HFFc6 (cell line): Measurements from ENCODE around the gene CSF2RB. TPM values are rescaled to one million over a fixed set of nuclear protein-coding genes. Genes with fewer than 3 reads are reported as not detected.

ENCODE experiments used
- DNase-seq: peaks from one replicate; pipeline ENCODE4 v3.0.0-alpha.2; 2018
- H3K27ac Mint-ChIP-seq: 2 replicates; pipeline ENCODE4 v1.8.0; 2020; ENCODE audit warnings: mild to moderate bottlenecking, mixed read lengths
- H3K27me3 Mint-ChIP-seq: 2 replicates; pipeline ENCODE4 v1.8.0; 2021; ENCODE audit warnings: mild to moderate bottlenecking, moderate library complexity, mixed read lengths; ENCODE audit not compliant: insufficient read depth
- H3K36me3 Mint-ChIP-seq: 2 replicates; pipeline ENCODE4 v1.8.0; 2021; ENCODE audit warnings: low read depth, mixed read lengths
- H3K4me1 Mint-ChIP-seq: 2 replicates; pipeline ENCODE4 v1.8.0; 2020; ENCODE audit warnings: low read depth, mixed read lengths
- H3K4me3 Mint-ChIP-seq: 2 replicates; pipeline ENCODE4 v1.8.0; 2020; ENCODE audit warnings: mild to moderate bottlenecking, moderate library complexity, mixed read lengths
- H3K9me3 Mint-ChIP-seq: 2 replicates; pipeline ENCODE4 v1.8.0; 2020; ENCODE audit warnings: mild to moderate bottlenecking, mixed read lengths
- total RNA-seq, 6 experiments: library from RNA; stranded (reverse); fragmentation: NEBNext Ultra II Directional; extraction: Animal tissue kit (Norgen Biotek cat#: 25700); gene quantifications; 2 replicates in 1 of 6; 3 replicates in 5 of 6; pipeline ENCODE4 v1.2.3, GENCODE V29; 2021
- TF ChIP-seq, protein P1 (sequence below): fragments of 200-600 bp; sonication (generic); IDR thresholded peaks from 2 replicates; pipeline ENCODE4 v1.5.0; 2021; ENCODE audit warnings: antibody characterized with exemption, mild to moderate bottlenecking

CSF2RB gene
- total RNA-seq, 6 experiments from 2014 or later: 0.76 to 3.2 (median 2.4) TPM

DNA sequence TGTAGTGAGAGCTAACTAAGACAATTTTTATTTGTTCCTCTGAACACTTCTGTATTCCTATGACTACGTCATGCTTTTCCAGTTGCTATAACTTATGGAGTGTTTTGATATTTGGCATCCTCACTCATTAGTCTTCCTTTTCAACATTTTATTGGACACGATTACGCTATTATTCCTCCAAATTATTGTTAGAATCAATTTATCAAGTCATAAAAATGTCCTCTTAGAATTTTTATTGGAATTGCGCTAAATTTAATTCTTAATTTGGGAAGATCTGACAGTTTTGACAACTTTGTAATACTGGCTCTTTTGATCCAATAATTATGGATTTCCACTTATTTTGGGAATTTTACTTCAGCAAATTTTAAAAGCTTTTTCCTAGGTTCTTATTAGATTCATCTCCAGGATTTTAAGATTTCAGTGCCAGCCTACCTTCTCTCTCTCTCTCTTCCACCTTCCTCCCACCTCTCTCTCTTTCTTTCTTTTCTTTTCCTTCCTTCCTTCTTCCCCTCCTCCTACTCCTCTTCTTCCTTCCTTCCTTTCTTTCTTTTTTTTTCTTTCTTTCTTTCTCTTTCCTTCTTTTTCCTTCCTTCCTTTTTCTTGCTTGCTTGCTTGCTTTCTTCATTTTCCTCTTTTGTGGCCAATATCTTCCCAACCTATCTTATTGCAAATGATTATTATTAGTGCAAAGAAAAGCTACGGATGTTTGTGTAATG, 55.0 kb downstream of the CSF2RB start:
- H3K4me1 Mint-ChIP-seq: peaks cover 6% of the 10 kb centered on the region; the same call in 1 of the 2 replicates
- no peaks in the 10 kb centered on the region for H3K9me3 Mint-ChIP-seq
- no peak overlapping the region for H3K4me3 Mint-ChIP-seq
- no peaks in the 10 kb centered on the region for H3K36me3 Mint-ChIP-seq
- TF ChIP-seq, protein P1, sequence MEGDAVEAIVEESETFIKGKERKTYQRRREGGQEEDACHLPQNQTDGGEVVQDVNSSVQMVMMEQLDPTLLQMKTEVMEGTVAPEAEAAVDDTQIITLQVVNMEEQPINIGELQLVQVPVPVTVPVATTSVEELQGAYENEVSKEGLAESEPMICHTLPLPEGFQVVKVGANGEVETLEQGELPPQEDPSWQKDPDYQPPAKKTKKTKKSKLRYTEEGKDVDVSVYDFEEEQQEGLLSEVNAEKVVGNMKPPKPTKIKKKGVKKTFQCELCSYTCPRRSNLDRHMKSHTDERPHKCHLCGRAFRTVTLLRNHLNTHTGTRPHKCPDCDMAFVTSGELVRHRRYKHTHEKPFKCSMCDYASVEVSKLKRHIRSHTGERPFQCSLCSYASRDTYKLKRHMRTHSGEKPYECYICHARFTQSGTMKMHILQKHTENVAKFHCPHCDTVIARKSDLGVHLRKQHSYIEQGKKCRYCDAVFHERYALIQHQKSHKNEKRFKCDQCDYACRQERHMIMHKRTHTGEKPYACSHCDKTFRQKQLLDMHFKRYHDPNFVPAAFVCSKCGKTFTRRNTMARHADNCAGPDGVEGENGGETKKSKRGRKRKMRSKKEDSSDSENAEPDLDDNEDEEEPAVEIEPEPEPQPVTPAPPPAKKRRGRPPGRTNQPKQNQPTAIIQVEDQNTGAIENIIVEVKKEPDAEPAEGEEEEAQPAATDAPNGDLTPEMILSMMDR: no peak
- H3K27me3 Mint-ChIP-seq: peaks cover 38% of the 10 kb centered on the region
- DNase-seq: no peak
- H3K27ac Mint-ChIP-seq: no peak overlapping the region

DNA sequence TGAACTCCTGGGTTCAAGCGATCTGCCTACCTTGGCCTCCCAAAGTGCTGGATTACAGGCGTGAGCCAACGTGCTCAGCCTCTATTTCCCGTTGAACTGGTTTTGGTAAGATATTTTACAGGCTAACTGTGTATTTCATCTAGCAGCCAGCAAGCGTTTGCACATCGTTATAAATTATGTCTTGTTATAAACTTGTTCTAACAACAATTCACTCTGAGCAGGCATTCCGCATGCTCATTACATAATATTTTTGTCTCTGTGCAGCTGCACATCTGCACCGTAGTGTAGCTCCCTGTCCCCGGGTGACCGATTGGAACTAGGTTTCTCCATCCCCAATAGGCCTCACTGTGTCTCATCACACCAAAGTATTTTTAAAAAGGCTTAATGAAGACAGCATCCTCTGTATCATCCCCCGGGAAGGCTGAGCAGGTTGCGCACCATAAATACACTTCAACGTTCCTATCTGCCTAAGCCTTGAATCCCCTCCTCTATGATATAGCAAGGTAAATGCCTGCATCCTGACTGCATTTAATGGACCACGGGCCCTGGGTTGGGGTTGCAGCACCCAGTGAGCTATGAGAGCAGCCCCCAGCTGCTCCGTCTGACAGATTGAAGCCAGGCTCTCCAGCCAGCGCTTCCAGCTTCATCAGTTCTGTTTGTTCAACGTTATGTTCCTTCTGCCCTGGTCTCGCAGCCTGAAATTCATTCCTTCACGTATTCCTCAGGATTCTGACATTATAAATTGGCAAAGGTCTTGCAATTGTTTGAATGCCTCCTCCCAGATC, 58.1 kb downstream of the CSF2RB start:
- TF ChIP-seq, protein P1: no peak
- Mint-ChIP-seq H3K27me3 (peaks cover 35% of the 10 kb centered on the region), H3K27ac (no peak overlapping the region), H3K9me3 (no peaks in the 10 kb centered on the region), H3K4me3 (no peak overlapping the region), H3K36me3 (no peaks in the 10 kb centered on the region), H3K4me1 (peaks cover 6% of the 10 kb centered on the region; the same call in 1 of the 2 replicates)
- no peak for DNase-seq

DNA sequence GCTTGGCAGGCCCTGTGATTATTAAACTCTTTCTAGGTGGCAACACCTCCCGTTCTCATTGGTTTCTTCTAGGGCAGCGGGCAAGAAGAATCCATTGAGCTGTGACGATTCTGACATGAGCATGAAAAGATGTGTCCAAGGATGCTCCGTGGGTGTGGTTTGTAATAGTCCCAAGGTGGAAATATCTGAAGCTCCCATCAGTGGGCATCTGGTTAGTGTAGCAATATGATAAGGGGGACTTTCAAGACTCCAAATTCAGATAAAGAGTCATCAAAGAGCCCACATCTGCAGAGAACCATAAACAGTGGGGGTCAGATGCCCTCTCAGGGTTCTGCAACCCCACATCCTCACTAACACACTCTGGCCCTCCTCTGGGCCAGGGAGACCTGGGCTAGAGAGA, 63.2 kb downstream of the CSF2RB start:
- DNase-seq: no peak
- no peak overlapping the region for H3K27ac Mint-ChIP-seq
- peaks cover 36% of the 10 kb centered on the region for H3K27me3 Mint-ChIP-seq
- TF ChIP-seq, protein P1: no peak
- H3K4me1 Mint-ChIP-seq: peaks cover 13% of the 10 kb centered on the region
- no peaks in the 10 kb centered on the region for H3K36me3 Mint-ChIP-seq
- no peak overlapping the region for H3K4me3 Mint-ChIP-seq
- H3K9me3 Mint-ChIP-seq: no peaks in the 10 kb centered on the region

DNA sequence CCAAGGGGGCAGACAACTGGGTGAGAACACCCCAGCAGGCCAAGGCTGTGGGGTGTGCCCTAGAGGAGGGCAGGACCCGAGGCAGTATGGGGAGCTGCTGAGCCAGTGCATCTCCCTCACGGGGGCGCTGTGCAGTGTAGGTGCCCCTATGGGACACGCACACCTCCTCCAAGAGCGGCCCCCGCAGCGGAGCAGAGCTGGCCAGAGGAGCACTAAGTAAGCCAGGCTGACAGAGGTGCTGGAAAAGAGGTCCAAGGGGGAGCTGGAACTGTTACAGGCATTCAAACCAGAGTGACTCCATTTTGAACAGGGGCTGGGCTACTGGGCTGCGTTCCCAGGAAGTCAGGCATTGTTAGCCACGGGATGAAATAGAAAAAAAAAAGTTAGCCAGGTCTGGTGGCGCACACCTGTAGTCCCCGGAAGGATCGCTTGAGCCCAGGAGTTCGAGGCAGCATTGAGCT, 64.0 kb downstream of the CSF2RB start:
- Mint-ChIP-seq H3K4me3 (peak overlapping the region; percentile 91), H3K9me3 (no peaks in the 10 kb centered on the region), H3K27me3 (peaks cover 36% of the 10 kb centered on the region), H3K36me3 (no peaks in the 10 kb centered on the region), H3K27ac (peak overlapping the region; percentile 55; the same call in 1 of the 2 replicates), H3K4me1 (peaks cover 13% of the 10 kb centered on the region)
- peak; percentile 31 for DNase-seq
- TF ChIP-seq, protein P1: peak; percentile 63; the same call in 1 of the 2 replicates

DNA sequence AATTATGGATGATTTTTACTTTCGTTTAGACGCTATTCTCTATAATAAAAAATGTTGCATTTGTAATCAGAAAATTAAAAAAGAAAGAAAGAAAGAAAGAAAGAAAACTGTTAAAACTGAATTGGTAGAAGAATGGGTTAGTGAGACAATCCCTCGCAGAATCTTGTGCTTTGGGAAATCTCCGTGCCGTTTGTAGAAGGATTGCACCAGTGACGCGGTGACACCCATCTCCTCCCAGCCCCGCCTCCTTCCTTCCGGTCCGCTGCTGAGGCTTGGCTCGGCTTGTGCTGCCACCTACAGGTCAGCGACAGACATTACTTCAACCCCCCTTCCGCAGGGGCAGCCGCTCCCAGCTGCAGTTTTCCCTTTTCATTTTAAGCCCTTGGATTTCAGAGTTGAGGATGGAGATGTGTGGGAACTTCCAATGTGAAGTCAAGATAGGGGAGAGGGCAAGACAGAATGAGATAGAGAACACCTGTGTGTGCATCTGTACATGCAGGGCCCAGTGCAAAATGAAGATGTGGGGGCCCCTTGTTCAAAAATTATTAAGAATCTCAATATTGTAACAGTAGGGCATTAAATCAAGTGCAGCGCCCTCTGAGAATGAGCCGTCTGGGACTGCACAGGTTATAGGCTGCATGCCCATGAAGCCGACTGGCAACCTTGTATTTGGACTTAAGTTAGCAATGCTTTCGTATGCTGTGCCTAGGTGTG, 64.7 kb downstream of the CSF2RB start:
- no peaks in the 10 kb centered on the region for H3K9me3 Mint-ChIP-seq
- TF ChIP-seq, protein P1: peak; percentile 93
- peaks cover 37% of the 10 kb centered on the region for H3K27me3 Mint-ChIP-seq
- H3K27ac Mint-ChIP-seq: no peak overlapping the region; the same call in 1 of the 2 replicates
- H3K4me1 Mint-ChIP-seq: peaks cover 13% of the 10 kb centered on the region
- H3K4me3 Mint-ChIP-seq: peak overlapping the region; percentile 91
- no peaks in the 10 kb centered on the region for H3K36me3 Mint-ChIP-seq
- DNase-seq: peak; percentile 74
